ENCODE data around the gene ST3GAL4. TPM values are rescaled to one million over a fixed set of nuclear protein-coding genes. Genes with fewer than 3 reads are reported as not detected.

Gene ST3GAL4
- total and polyA plus RNA-seq, 2 donors (not counting 1 experiment from before 2014, with no cell fraction given): 1.1 to 1.9 TPM

GRCh38 chr11:126357969-126358762 lies 2.7 kb downstream of the ST3GAL4 start:
- no peak overlapping the region for H3K4me3 Mint-ChIP-seq

More at GRCh38 chr11:126357969-126358762, 2.7 kb downstream of the ST3GAL4 start:
- no peaks in the 10 kb centered on the region for H3K79me2 ChIP-seq (ENCODE audit: control insufficient read depth, insufficient read depth, low read length)
- Mint-ChIP-seq H3K4me1 (peaks cover 15% of the 10 kb centered on the region), H3K27ac (no peak overlapping the region), H3K27me3 (no peaks in the 10 kb centered on the region), H3K9me3 (ENCODE audit: insufficient read depth) (no peaks in the 10 kb centered on the region)
- TF ChIP-seq EZH2 (IDR thresholded peaks at IDR 0.05; ENCODE audit: borderline replicate concordance, insufficient read depth, low read depth, low read length, poor library complexity, severe bottlenecking): no peak
- TF ChIP-seq CTCF (IDR thresholded peaks at IDR 0.05): no peak
- no peak overlapping the region for H3K9ac ChIP-seq (ENCODE audit: low read length)
- no peaks in the 10 kb centered on the region for H3K36me3 ChIP-seq (replicated peaks in 1 of 2; ENCODE audit: control extremely low read depth in 1 of 2, control insufficient read depth in 1 of 2, extremely low read depth in 1 of 2, insufficient read depth in 2 of 2, low read length in 1 of 2)
- ChIA-PET POLR2A (no interaction called here), CTCF (interaction anchor here (0.5 kb wide), 1 partner anchor 86 kb away, joined by 3 read pairs; no protein-coding TSS in a partner anchor)
- peaks cover 0 to 10% (median 0%) of the 10 kb centered on the region in 4 experiments for H3K27me3 ChIP-seq (replicated peaks in 1 of 4; ENCODE audit: control extremely low read depth in 1 of 4, control insufficient read depth in 3 of 4, insufficient read depth in 4 of 4, low read length in 3 of 4)
- no peaks in the 10 kb centered on the region for H4K20me1 ChIP-seq (ENCODE audit: control insufficient read depth, insufficient read depth, low read length, poor library complexity, severe bottlenecking)
- no peak overlapping the region for H3K27ac ChIP-seq (ENCODE audit: low read length in 2 of 2)
- no peak overlapping the region for H3K4me3 ChIP-seq (ENCODE audit: control extremely low read depth in 1 of 5, extremely low read depth in 1 of 5, insufficient read depth in 1 of 5, low read depth in 2 of 5, low read length in 4 of 5)
- H3K4me2 ChIP-seq (replicated peaks; ENCODE audit: low read depth, low read length, poor library complexity, severe bottlenecking): no peak overlapping the region
- intact Hi-C loops (cut with micrococcal nuclease): loop anchor here (10.0 kb wide), 1 partner anchor 53 kb away; the partner anchor contains the start of gene DCPS
- ATAC-seq (ENCODE audit: low read depth): no peak
- 96% methylated on average over 14 of the region's 18 CpGs for WGBS (ENCODE audit: insufficient coverage)
- peaks cover 11 to 17% of the 10 kb centered on the region in 2 donors for H3K4me1 ChIP-seq (ENCODE audit: control insufficient read depth in 2 of 2, insufficient read depth in 2 of 2, low read length in 2 of 2)
- H2AFZ ChIP-seq (ENCODE audit: insufficient read depth, low read depth, low read length, poor library complexity, severe bottlenecking): no peak overlapping the region
- no peak for DNase-seq
- H3K9me3 ChIP-seq (ENCODE audit: control extremely low read depth in 1 of 3, control insufficient read depth in 2 of 3, insufficient read depth in 1 of 3, low read length in 2 of 3): no peaks in the 10 kb centered on the region
